ENCODE measurements around the gene MPPED1. TPM values are rescaled to one million over a fixed set of nuclear protein-coding genes. Genes with fewer than 3 reads are reported as not detected.

MPPED1 gene
- polyA plus RNA-seq, 4 donors, result 0.01 to 1.4 (median 0.40) TPM; not detected in 1

DNA sequence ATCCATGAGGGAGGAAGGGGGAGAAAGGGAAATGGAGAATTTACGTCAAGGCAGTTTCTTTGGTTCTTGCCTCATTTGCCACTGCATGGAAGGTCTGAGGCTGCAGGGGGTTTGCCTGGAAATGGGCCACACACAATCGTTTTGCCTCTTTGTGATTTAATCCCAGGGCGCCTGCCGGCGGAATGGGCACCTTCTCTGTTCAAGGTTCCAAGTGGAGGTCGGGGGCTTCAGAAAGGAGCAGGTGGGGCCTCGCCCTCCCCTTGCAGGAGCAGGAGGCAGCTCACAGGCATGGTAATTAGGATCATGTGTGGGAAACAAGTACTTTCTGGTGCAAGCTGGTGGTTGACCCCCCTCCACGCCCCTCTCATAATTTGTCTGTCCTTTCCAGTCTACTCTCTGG is 29.9 kb downstream of the MPPED1 start:
- no peaks in the 10 kb centered on the region for H3K9me3 ChIP-seq (ENCODE audit: control insufficient read depth in 2 of 2, insufficient read depth in 1 of 2, low read depth in 1 of 2, low read length in 1 of 2)
- no peak overlapping the region for H3K4me3 ChIP-seq (ENCODE audit: low read depth in 1 of 3, low read length in 3 of 3)
- H3K27me3 ChIP-seq (ENCODE audit: control insufficient read depth in 3 of 3, insufficient read depth in 3 of 3, low read length in 3 of 3), result peaks cover 0 to 7% (median 0%) of the 10 kb centered on the region in 3 donors
- no peaks in the 10 kb centered on the region for H3K36me3 ChIP-seq (ENCODE audit: control insufficient read depth in 3 of 3, insufficient read depth in 2 of 3, low read depth in 1 of 3, low read length in 3 of 3)
- FAIRE-seq, result no peak
- no peak for DNase-seq
- 52 to 60% (median 52%) methylated on average over 8 of the region's 8 CpGs for WGBS, 3 donors
- H3K27ac ChIP-seq (ENCODE audit: low read depth in 1 of 3, low read length in 2 of 3), result no peak overlapping the region
- H3K4me1 ChIP-seq (ENCODE audit: control insufficient read depth in 3 of 3, insufficient read depth in 2 of 3, low read depth in 1 of 3, low read length in 2 of 3), result no peaks in the 10 kb centered on the region

DNA sequence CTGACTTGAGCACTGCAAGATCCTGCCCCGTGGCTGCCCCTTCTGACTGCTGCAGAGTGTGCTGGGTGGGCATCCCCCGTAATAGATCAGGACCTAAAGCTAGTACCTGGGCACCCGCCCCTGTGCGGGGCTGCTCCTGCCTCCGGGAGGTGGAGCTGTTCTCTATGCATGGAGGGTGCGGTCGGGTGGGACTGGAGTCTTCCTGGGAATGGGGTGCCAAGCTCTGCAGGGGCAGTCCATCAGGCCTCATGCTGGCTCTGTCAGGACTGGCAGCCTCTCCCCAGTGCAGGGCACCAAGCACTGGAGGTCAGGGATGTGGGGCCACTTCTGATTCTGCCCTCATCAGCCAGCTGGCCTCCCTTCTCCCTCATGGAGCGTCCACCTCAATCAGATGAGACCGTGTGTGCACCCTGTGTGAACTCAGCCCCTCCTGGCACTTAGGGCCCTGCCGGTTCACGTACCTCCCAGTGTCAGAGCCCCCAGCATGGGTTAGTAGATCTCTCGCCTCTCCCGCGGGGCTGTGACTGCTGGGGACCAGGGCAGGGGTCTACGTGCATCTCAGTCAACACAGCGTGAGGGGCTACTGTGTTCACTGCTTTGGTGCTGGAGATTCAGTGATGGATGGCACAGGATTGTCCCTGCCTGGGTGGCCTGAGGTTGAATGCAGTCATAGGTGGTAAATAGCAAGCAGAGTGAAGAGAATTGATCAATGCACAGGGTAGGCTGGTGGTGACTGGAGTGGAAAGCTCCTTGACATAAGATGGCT is 30.8 kb downstream of the MPPED1 start:
- no peak for DNase-seq
- H3K4me1 ChIP-seq (ENCODE audit: control insufficient read depth in 3 of 3, insufficient read depth in 2 of 3, low read depth in 1 of 3, low read length in 2 of 3), result no peaks in the 10 kb centered on the region
- no peak for FAIRE-seq
- H3K36me3 ChIP-seq (ENCODE audit: control insufficient read depth in 3 of 3, insufficient read depth in 2 of 3, low read depth in 1 of 3, low read length in 3 of 3), result no peaks in the 10 kb centered on the region
- H3K27ac ChIP-seq (ENCODE audit: low read depth in 1 of 3, low read length in 2 of 3), result no peak overlapping the region
- no peak overlapping the region for H3K4me3 ChIP-seq (ENCODE audit: low read depth in 1 of 3, low read length in 3 of 3)
- no peaks in the 10 kb centered on the region for H3K9me3 ChIP-seq (ENCODE audit: control insufficient read depth in 2 of 2, insufficient read depth in 1 of 2, low read depth in 1 of 2, low read length in 1 of 2)
- peaks cover 0 to 7% (median 0%) of the 10 kb centered on the region in 3 donors for H3K27me3 ChIP-seq (ENCODE audit: control insufficient read depth in 3 of 3, insufficient read depth in 3 of 3, low read length in 3 of 3)
- WGBS, 3 donors, result 73 to 79% (median 75%) methylated on average over 15 to 16 of the region's 16 CpGs

DNA sequence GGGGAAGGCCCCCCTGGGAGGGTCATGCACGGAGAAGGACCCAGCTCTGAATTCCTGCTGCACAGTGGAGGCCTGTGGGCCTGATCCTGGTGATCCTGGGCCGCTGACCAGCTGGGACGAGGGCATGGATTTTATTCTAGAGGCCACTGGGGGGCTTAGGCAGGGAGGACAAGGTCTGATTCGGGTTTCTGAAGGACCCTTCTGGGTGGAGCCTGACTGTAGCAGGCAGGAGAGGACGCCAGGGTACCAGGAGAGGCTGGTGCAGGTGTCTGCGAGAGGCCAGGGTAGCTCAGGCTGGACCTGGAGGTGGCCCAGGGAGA is 31.3 kb downstream of the MPPED1 start:
- Histone ChIP-seq H3K27me3 (ENCODE audit: control insufficient read depth in 3 of 3, insufficient read depth in 3 of 3, low read length in 3 of 3) (peaks cover 0 to 7% (median 0%) of the 10 kb centered on the region in 3 donors), H3K9me3 (ENCODE audit: control insufficient read depth in 2 of 2, insufficient read depth in 1 of 2, low read depth in 1 of 2, low read length in 1 of 2) (no peaks in the 10 kb centered on the region), H3K36me3 (ENCODE audit: control insufficient read depth in 3 of 3, insufficient read depth in 2 of 3, low read depth in 1 of 3, low read length in 3 of 3) (no peaks in the 10 kb centered on the region), H3K4me1 (ENCODE audit: control insufficient read depth in 3 of 3, insufficient read depth in 2 of 3, low read depth in 1 of 3, low read length in 2 of 3) (no peaks in the 10 kb centered on the region), H3K27ac (ENCODE audit: low read depth in 1 of 3, low read length in 2 of 3) (no peak overlapping the region), H3K4me3 (ENCODE audit: low read depth in 1 of 3, low read length in 3 of 3) (no peak overlapping the region)
- no peak for FAIRE-seq
- 35 to 60% (median 45%) methylated on average over 6 of the region's 6 CpGs for WGBS, 3 donors
- DNase-seq, result no peak

DNA sequence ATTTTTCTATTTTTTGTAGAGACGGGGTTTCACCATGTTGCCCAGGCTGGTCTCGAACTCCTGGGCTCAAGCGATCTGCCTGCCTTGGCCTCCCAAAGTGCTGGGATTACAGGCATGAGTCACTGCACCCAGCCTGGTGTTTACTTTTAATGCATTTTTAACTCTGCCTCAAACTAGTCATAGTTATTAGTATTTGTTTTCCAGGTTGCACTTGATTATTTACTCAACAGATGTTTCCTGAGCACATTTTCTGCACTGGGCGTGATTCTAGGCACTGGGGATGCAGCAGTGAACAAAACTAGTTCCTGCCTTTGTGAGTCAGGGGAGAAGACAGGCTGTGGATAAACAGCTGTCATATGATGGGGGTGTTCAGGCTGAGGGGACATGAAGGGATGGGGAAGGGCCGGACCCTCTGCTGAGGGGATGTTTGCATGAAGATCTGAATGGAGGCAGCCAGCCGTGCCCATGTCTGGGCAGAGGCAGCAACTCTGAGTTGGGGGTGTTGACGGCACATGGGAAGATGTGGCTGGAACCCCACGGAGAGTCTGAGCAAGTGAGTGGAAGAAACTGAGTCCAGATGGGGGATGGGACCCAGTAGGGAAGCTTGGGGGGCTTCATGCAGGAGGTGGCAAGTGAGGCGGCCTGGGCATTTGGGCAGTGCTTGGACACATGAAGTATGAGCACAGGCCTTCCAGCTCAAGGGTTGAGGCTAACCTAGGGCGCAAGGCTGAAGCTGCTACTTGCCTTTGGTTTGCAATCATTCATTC is 34.4 kb downstream of the MPPED1 start:
- FAIRE-seq, result no peak
- no peak overlapping the region for H3K4me3 ChIP-seq (ENCODE audit: low read depth in 1 of 3, low read length in 3 of 3)
- 73 to 74% (median 73%) methylated on average over 10 of the region's 10 CpGs for WGBS, 3 donors
- no peak overlapping the region for H3K27ac ChIP-seq (ENCODE audit: low read depth in 1 of 3, low read length in 2 of 3)
- no peaks in the 10 kb centered on the region for H3K4me1 ChIP-seq (ENCODE audit: control insufficient read depth in 3 of 3, insufficient read depth in 2 of 3, low read depth in 1 of 3, low read length in 2 of 3)
- DNase-seq, result no peak
- no peaks in the 10 kb centered on the region for H3K36me3 ChIP-seq (ENCODE audit: control insufficient read depth in 3 of 3, insufficient read depth in 2 of 3, low read depth in 1 of 3, low read length in 3 of 3)
- no peaks in the 10 kb centered on the region for H3K9me3 ChIP-seq (ENCODE audit: control insufficient read depth in 2 of 2, insufficient read depth in 1 of 2, low read depth in 1 of 2, low read length in 1 of 2)
- no peaks in the 10 kb centered on the region for H3K27me3 ChIP-seq (ENCODE audit: control insufficient read depth in 3 of 3, insufficient read depth in 3 of 3, low read length in 3 of 3)

DNA sequence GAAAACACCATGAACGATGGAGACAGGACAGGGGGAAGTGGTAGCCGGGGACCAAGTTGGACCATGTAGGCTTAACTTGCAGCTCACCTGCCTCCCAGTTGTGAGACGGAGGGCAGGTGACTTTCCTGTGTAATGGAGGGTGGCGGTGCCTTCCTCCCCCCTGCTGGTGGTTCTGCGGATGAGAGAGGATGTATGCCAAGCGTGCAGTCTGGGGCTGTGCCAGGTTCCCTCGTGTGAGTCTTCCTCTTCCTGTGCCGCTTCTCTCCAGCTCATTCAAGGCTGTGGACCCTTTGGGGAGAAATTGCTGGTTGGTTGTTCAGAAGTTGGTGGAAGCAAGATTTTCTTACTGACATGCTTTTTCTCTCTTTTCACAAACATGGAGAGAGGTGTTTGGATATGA is 35.1 kb downstream of the MPPED1 start:
- 29 to 36% (median 29%) methylated on average over 8 of the region's 8 CpGs for WGBS, 3 donors
- no peak overlapping the region for H3K4me3 ChIP-seq (ENCODE audit: low read depth in 1 of 3, low read length in 3 of 3)
- no peaks in the 10 kb centered on the region for H3K9me3 ChIP-seq (ENCODE audit: control insufficient read depth in 2 of 2, insufficient read depth in 1 of 2, low read depth in 1 of 2, low read length in 1 of 2)
- FAIRE-seq, result no peak
- no peaks in the 10 kb centered on the region for H3K36me3 ChIP-seq (ENCODE audit: control insufficient read depth in 3 of 3, insufficient read depth in 2 of 3, low read depth in 1 of 3, low read length in 3 of 3)
- no peak for DNase-seq
- H3K4me1 ChIP-seq (ENCODE audit: control insufficient read depth in 3 of 3, insufficient read depth in 2 of 3, low read depth in 1 of 3, low read length in 2 of 3), result no peaks in the 10 kb centered on the region
- no peaks in the 10 kb centered on the region for H3K27me3 ChIP-seq (ENCODE audit: control insufficient read depth in 3 of 3, insufficient read depth in 3 of 3, low read length in 3 of 3)
- no peak overlapping the region for H3K27ac ChIP-seq (ENCODE audit: low read depth in 1 of 3, low read length in 2 of 3)

DNA sequence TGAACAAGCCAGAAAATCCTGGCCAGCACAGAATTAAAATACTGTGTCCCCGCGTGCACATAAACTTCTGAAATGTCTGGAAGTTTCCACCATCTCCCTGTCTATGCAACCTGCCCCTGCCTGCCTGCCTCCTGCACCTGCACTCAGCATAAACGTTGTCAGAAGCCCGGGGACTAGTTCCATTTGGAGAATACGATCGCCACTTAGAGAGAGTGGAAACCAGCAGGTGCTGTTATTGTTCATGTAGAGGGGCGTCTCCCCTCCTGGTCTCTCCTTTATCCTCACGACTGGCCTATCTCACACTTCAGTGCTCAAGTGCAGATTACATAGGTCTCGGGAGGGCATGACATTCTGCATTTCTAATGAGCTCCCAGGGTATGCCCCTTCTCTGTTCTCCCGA is 35.6 kb downstream of the MPPED1 start:
- H3K4me1 ChIP-seq (ENCODE audit: control insufficient read depth in 3 of 3, insufficient read depth in 2 of 3, low read depth in 1 of 3, low read length in 2 of 3), result no peaks in the 10 kb centered on the region
- DNase-seq (no peak), FAIRE-seq (no peak)
- H3K27me3 ChIP-seq (ENCODE audit: control insufficient read depth in 3 of 3, insufficient read depth in 3 of 3, low read length in 3 of 3), result no peaks in the 10 kb centered on the region
- H3K9me3 ChIP-seq (ENCODE audit: control insufficient read depth in 2 of 2, insufficient read depth in 1 of 2, low read depth in 1 of 2, low read length in 1 of 2), result no peaks in the 10 kb centered on the region
- no peak overlapping the region for H3K4me3 ChIP-seq (ENCODE audit: low read depth in 1 of 3, low read length in 3 of 3)
- no peaks in the 10 kb centered on the region for H3K36me3 ChIP-seq (ENCODE audit: control insufficient read depth in 3 of 3, insufficient read depth in 2 of 3, low read depth in 1 of 3, low read length in 3 of 3)
- WGBS, 3 donors, result 51 to 53% (median 52%) methylated on average over 10 of the region's 10 CpGs
- H3K27ac ChIP-seq (ENCODE audit: low read depth in 1 of 3, low read length in 2 of 3), result no peak overlapping the region

DNA sequence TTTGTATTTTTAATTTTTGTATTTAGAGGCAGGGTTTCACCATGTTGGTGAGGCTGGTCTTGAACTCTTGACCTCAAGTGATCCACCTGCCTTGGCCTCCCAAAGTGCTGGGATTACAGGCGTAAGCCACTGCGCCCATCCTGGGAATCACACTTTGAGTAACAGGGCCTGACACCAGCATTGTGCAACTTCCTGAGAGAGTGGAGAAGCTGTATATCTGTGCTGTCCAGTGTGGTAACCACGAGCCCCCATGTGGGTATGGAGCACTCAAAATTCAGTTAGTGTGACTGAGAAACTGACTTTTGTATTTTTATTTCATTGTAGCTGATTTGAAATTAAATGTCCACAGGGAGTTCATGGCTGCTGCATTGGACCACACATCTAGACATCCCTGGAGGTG is 36.2 kb downstream of the MPPED1 start:
- Histone ChIP-seq H3K9me3 (ENCODE audit: control insufficient read depth in 2 of 2, insufficient read depth in 1 of 2, low read depth in 1 of 2, low read length in 1 of 2) (no peaks in the 10 kb centered on the region), H3K27me3 (ENCODE audit: control insufficient read depth in 3 of 3, insufficient read depth in 3 of 3, low read length in 3 of 3) (no peaks in the 10 kb centered on the region), H3K4me1 (ENCODE audit: control insufficient read depth in 3 of 3, insufficient read depth in 2 of 3, low read depth in 1 of 3, low read length in 2 of 3) (no peaks in the 10 kb centered on the region), H3K4me3 (ENCODE audit: low read depth in 1 of 3, low read length in 3 of 3) (no peak overlapping the region), H3K36me3 (ENCODE audit: control insufficient read depth in 3 of 3, insufficient read depth in 2 of 3, low read depth in 1 of 3, low read length in 3 of 3) (no peaks in the 10 kb centered on the region), H3K27ac (ENCODE audit: low read depth in 1 of 3, low read length in 2 of 3) (no peak overlapping the region)
- FAIRE-seq (no peak), DNase-seq (no peak)
- WGBS, 3 donors, result 67 to 75% (median 69%) methylated on average over 3 of the region's 3 CpGs

DNA sequence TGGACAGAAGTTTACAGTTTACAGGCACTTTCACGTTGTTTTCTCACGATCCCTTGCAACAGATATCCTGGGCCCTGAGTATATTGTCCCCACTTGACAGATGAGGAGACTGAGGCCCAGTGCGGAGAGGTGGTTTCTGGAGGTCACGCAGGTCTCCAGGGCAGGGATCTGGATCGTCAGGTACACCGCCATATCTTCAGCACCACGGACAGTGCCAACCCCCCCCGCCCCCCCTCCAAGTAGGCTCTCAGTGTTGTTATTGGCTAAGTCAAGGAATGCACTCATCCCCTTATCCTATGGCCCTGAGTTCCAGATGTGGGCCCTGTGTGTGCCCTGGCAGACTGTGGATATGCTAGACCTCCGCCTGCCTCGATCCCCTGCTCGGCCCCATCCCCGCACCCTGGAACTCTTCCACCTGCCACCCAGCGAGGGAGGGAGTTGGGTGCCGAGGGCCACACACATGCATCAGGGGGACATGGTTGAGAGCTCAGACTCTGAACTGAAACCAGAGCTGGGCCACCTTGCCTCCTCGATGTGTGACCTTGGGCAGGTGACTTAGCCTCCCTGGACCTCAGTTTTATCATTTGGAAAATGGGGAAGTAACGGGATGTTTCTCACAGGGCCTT is 37.5 kb downstream of the MPPED1 start:
- Histone ChIP-seq H3K27ac (ENCODE audit: low read depth in 1 of 3, low read length in 2 of 3) (no peak overlapping the region), H3K9me3 (ENCODE audit: control insufficient read depth in 2 of 2, insufficient read depth in 1 of 2, low read depth in 1 of 2, low read length in 1 of 2) (no peaks in the 10 kb centered on the region), H3K27me3 (ENCODE audit: control insufficient read depth in 3 of 3, insufficient read depth in 3 of 3, low read length in 3 of 3) (no peaks in the 10 kb centered on the region), H3K4me1 (ENCODE audit: control insufficient read depth in 3 of 3, insufficient read depth in 2 of 3, low read depth in 1 of 3, low read length in 2 of 3) (no peaks in the 10 kb centered on the region), H3K4me3 (ENCODE audit: low read depth in 1 of 3, low read length in 3 of 3) (no peak overlapping the region), H3K36me3 (ENCODE audit: control insufficient read depth in 3 of 3, insufficient read depth in 2 of 3, low read depth in 1 of 3, low read length in 3 of 3) (no peaks in the 10 kb centered on the region)
- DNase-seq (no peak), FAIRE-seq (no peak)
- 69 to 70% (median 70%) methylated on average over 15 to 16 of the region's 16 CpGs for WGBS, 3 donors
